Keratinocyte (primary cell): ENCODE measurements around the gene C11orf65. TPM values are rescaled to one million over a fixed set of nuclear protein-coding genes. Genes with fewer than 3 reads are reported as not detected.

Experiments used
- DNase-seq: peaks from one replicate; pipeline ENCODE4 v3.0.0-alpha.2; 2011; ENCODE audit warnings: low read depth, missing footprints, low spot score
- FAIRE-seq: peaks from 2 replicates; lab custom pipeline; 2011; peaks lifted over from hg19 to GRCh38; lab: Jason Lieb, UNC
- H2AFZ ChIP-seq: 2 replicates; pipeline ENCODE4 v1.6.0; 2012; ENCODE audit warnings: low read length, control low read depth, inconsistent platforms; ENCODE audit not compliant: control insufficient read depth
- H3K27ac ChIP-seq: 2 replicates; pipeline ENCODE4 v1.5.1; 2011; ENCODE audit warnings: low read length; ENCODE audit not compliant: control insufficient read depth, insufficient read depth
- H3K27me3 ChIP-seq: 3 replicates; pipeline ENCODE4 v1.6.0; 2011; ENCODE audit warnings: low read length; ENCODE audit not compliant: control insufficient read depth, insufficient read depth; ENCODE audit errors: extremely low read depth
- H3K36me3 ChIP-seq, 2 experiments: 2 replicates in 1 of 2; 3 replicates in 1 of 2; pipeline ENCODE4 v1.5.1; 2011; ENCODE audit warnings: low read length in 2 of 2, mild to moderate bottlenecking in 1 of 2; ENCODE audit not compliant: control insufficient read depth in 2 of 2, insufficient read depth in 2 of 2; ENCODE audit errors: extremely low read depth in 1 of 2
- H3K4me1 ChIP-seq: 3 replicates; pipeline ENCODE4 v1.5.1; 2011; ENCODE audit warnings: low read length; ENCODE audit not compliant: control insufficient read depth, insufficient read depth; ENCODE audit errors: extremely low read depth
- H3K4me2 ChIP-seq: 3 replicates; pipeline ENCODE4 v1.6.0; 2011; ENCODE audit warnings: low read depth, low read length; ENCODE audit not compliant: control insufficient read depth, insufficient read depth; ENCODE audit errors: extremely low read depth
- H3K4me3 ChIP-seq, 3 experiments: fragments of 200-600 bp in 1 of 3; sonication (generic) in 1 of 3; 2 replicates in 2 of 3; 3 replicates in 1 of 3; pipeline ENCODE4 v1.5.1; 2011 to 2016; ENCODE audit warnings: low read length in 3 of 3, mild to moderate bottlenecking in 3 of 3, control low read depth in 2 of 3, inconsistent platforms in 1 of 3, low read depth in 1 of 3, mixed read lengths in 1 of 3, mixed run types in 1 of 3, moderate library complexity in 1 of 3; ENCODE audit not compliant: control insufficient read depth in 2 of 3, insufficient read depth in 2 of 3; ENCODE audit errors: extremely low read depth in 1 of 3
- H3K79me2 ChIP-seq: 2 replicates; pipeline ENCODE4 v1.6.0; 2012; ENCODE audit warnings: low read length; ENCODE audit not compliant: control insufficient read depth, insufficient read depth
- H3K9ac ChIP-seq: 3 replicates; pipeline ENCODE4 v1.6.0; 2011; ENCODE audit warnings: low read length; ENCODE audit not compliant: control insufficient read depth, insufficient read depth; ENCODE audit errors: extremely low read depth
- H3K9me1 ChIP-seq: 3 replicates; pipeline ENCODE4 v1.6.0; 2011; ENCODE audit warnings: low read length; ENCODE audit not compliant: control insufficient read depth, insufficient read depth; ENCODE audit errors: extremely low read depth
- H3K9me3 ChIP-seq: 2 replicates; pipeline ENCODE4 v1.5.1; 2012; ENCODE audit warnings: low read depth, low read length; ENCODE audit not compliant: control insufficient read depth
- H4K20me1 ChIP-seq: 3 replicates; pipeline ENCODE4 v1.6.0; 2011; ENCODE audit warnings: low read length; ENCODE audit not compliant: control insufficient read depth, insufficient read depth; ENCODE audit errors: extremely low read depth
- EZH2 ChIP-seq: IDR thresholded peaks from one replicate; pipeline ENCODE4 v1.6.1; 2012; ENCODE audit warnings: inconsistent platforms, mild to moderate bottlenecking, low read length, moderate library complexity
- dilution Hi-C: fragments of 300-500 bp; cut with MboI; formaldehyde crosslinking; loops from one replicate; pipeline ENCODE4 v1.7.0; 2020; ENCODE audit warnings: low sequenced_read_pairs; ENCODE audit not compliant: extremely low pct_ligation_motif_present
- polyA plus RNA-seq, 5 experiments: library from polyadenylated mRNA; depleted of rRNA in 3 of 5; stranded (reverse) in 3 of 5; stranded (forward) in 1 of 5; unstranded in 1 of 5; fragments of >200 nt; gene quantifications; 1 replicate in 1 of 5; 2 replicates in 3 of 5; 3 replicates in 1 of 5; pipeline versions ENCODE4 v1.2.1 to v1.2.3, GENCODE V29; 2011 to 2012; ENCODE audit warnings: missing spikeins in 2 of 5, low read depth in 1 of 5, low replicate concordance in 1 of 5
- TF ChIP-seq, protein P1 (sequence below), 3 experiments: IDR thresholded peaks in 1 of 3; conservative IDR thresholded peaks in 1 of 3; optimal IDR thresholded peaks in 1 of 3; 2 replicates in 2 of 3; 3 replicates in 1 of 3; pipeline versions ENCODE3 to v1.5.1; 2011; ENCODE audit warnings: low read length in 3 of 3, mild to moderate bottlenecking in 3 of 3, moderate library complexity in 2 of 3, control low read depth in 1 of 3, inconsistent platforms in 1 of 3; ENCODE audit not compliant: insufficient read depth in 2 of 3; ENCODE audit errors: extremely low read depth in 1 of 3

Gene C11orf65
- polyA plus RNA-seq, 1 donor (not counting 4 experiments of a cell fraction or from before 2014, with no cell fraction given): 0.83 TPM

DNA sequence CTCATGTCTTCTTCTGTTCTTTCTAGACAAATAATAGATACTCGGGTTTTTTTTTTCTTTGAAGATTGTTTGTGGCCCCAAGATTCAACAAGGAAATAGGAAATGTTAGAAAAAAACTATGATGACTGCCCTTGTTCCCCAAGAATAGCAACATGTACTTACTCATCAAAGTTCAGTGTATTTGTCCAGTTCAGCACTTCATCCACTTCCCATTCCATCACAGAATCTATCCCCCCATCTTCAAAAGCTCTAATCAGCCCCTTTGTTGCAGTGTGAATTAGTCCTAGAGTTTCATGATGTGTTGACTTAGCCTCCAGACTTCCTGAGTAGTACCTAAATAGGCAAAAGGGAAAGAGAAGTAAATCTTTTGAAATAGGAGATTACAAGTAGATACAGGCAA lies 74.3 kb downstream of the C11orf65 start:
- no peaks in the 10 kb centered on the region for H3K4me1 ChIP-seq
- no peaks in the 10 kb centered on the region for H3K79me2 ChIP-seq
- no peak overlapping the region for H2AFZ ChIP-seq
- no peak for TF ChIP-seq EZH2
- TF ChIP-seq, protein P1, sequence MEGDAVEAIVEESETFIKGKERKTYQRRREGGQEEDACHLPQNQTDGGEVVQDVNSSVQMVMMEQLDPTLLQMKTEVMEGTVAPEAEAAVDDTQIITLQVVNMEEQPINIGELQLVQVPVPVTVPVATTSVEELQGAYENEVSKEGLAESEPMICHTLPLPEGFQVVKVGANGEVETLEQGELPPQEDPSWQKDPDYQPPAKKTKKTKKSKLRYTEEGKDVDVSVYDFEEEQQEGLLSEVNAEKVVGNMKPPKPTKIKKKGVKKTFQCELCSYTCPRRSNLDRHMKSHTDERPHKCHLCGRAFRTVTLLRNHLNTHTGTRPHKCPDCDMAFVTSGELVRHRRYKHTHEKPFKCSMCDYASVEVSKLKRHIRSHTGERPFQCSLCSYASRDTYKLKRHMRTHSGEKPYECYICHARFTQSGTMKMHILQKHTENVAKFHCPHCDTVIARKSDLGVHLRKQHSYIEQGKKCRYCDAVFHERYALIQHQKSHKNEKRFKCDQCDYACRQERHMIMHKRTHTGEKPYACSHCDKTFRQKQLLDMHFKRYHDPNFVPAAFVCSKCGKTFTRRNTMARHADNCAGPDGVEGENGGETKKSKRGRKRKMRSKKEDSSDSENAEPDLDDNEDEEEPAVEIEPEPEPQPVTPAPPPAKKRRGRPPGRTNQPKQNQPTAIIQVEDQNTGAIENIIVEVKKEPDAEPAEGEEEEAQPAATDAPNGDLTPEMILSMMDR (optimal IDR thresholded peaks at IDR 0.05 in 1 of 3, IDR thresholded peaks at IDR 0.05 in 1 of 3, conservative IDR thresholded peaks at IDR 0.05 in 1 of 3; ENCODE audit: extremely low read depth in 1 of 3, insufficient read depth in 2 of 3, low read length in 3 of 3): no peak
- FAIRE-seq: no peak
- no peaks in the 10 kb centered on the region for H3K36me3 ChIP-seq
- H3K9me1 ChIP-seq: no peaks in the 10 kb centered on the region
- dilution Hi-C loops: no loop called here
- H3K4me2 ChIP-seq: no peak overlapping the region
- no peak overlapping the region for H3K9ac ChIP-seq
- no peaks in the 10 kb centered on the region for H3K9me3 ChIP-seq
- no peaks in the 10 kb centered on the region for H4K20me1 ChIP-seq
- no peaks in the 10 kb centered on the region for H3K27me3 ChIP-seq
- H3K4me3 ChIP-seq: no peak overlapping the region
- DNase-seq: no peak
- H3K27ac ChIP-seq: no peak overlapping the region

DNA sequence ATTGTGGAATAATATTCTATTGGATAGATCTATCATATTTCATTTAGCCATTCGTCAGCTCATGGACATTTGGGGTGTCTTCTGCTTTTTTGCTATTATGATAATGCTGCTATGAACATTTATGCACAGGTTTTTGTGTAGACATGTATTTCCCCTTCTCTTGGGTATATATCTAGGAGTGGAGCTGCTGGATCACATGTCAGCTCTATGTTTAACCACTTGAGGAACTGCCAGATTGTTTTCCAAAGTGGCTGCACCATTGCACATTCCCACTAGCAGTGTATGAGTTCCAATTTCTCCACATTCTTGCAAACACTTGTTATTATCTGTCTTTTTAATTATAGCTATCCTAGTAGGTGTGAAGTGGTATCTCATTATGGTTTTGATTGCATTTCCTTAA lies 75.0 kb downstream of the C11orf65 start:
- Histone ChIP-seq H3K4me2 (no peak overlapping the region), H2AFZ (no peak overlapping the region), H3K9me3 (no peaks in the 10 kb centered on the region), H3K27me3 (no peaks in the 10 kb centered on the region), H4K20me1 (no peaks in the 10 kb centered on the region), H3K9me1 (no peaks in the 10 kb centered on the region), H3K36me3 (no peaks in the 10 kb centered on the region), H3K27ac (no peak overlapping the region), H3K9ac (no peak overlapping the region), H3K4me3 (no peak overlapping the region), H3K79me2 (no peaks in the 10 kb centered on the region), H3K4me1 (no peaks in the 10 kb centered on the region)
- FAIRE-seq (no peak), DNase-seq (no peak)
- TF ChIP-seq, protein P1 (optimal IDR thresholded peaks at IDR 0.05 in 1 of 3, IDR thresholded peaks at IDR 0.05 in 1 of 3, conservative IDR thresholded peaks at IDR 0.05 in 1 of 3; ENCODE audit: extremely low read depth in 1 of 3, insufficient read depth in 2 of 3, low read length in 3 of 3): no peak
- no peak for TF ChIP-seq EZH2
- dilution Hi-C loops: no loop called here
